Uterus (tissue), 2 donors: ENCODE results near the gene LEF1.
A peak's percentile ranks its signal among the peaks of the same experiment; 100 is the strongest.

Experiments used
- POLR2A ChIP-seq, 2 donors: fragments of 450-650 bp; IDR thresholded peaks; one replicate each; pipeline ENCODE4 v1.6.1; 2016; ENCODE audit warnings: antibody characterized with exemption in 2 of 2, mild to moderate bottlenecking in 1 of 2, moderate library complexity in 1 of 2
- TF ChIP-seq, protein P1 (sequence below), 4 experiments: fragments of 200-600 bp in 2 of 4; fragments of 450-650 bp in 2 of 4; sonication (generic) in 2 of 4; IDR thresholded peaks; one replicate each; pipeline ENCODE4 v1.5.1; 2016 to 2019; ENCODE audit warnings: antibody characterized with exemption in 4 of 4, mild to moderate bottlenecking in 2 of 4, moderate library complexity in 1 of 4

DNA sequence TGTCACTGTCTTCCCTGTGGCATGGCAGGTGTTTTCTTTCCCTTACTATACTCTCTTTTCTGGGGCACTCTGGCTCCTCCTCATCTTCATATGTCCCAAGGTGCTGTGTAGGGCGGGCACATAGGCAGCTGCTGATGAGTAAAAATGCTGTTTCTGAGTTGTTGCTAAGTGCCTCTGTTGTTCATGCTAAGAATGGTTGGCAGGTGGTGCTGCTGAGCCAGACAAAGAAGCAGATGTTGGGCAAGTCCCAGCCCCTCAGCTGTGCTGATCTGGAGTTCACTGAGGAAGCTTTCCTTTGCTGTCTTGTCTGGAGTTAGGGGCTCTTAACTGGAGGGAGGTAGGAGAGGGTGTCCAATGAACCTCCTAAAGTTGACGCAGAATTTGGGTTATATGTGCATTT is 138.4 kb downstream of the LEF1 start:
- TF ChIP-seq, protein P1, sequence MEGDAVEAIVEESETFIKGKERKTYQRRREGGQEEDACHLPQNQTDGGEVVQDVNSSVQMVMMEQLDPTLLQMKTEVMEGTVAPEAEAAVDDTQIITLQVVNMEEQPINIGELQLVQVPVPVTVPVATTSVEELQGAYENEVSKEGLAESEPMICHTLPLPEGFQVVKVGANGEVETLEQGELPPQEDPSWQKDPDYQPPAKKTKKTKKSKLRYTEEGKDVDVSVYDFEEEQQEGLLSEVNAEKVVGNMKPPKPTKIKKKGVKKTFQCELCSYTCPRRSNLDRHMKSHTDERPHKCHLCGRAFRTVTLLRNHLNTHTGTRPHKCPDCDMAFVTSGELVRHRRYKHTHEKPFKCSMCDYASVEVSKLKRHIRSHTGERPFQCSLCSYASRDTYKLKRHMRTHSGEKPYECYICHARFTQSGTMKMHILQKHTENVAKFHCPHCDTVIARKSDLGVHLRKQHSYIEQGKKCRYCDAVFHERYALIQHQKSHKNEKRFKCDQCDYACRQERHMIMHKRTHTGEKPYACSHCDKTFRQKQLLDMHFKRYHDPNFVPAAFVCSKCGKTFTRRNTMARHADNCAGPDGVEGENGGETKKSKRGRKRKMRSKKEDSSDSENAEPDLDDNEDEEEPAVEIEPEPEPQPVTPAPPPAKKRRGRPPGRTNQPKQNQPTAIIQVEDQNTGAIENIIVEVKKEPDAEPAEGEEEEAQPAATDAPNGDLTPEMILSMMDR (IDR thresholded peaks at IDR 0.05), result peak in 2 of 4 experiments; percentile 17 to 29
- no peak for TF ChIP-seq POLR2A (IDR thresholded peaks at IDR 0.05)
